Activated CD4-positive, alpha-beta T cell treated with anti-CD3 and anti-CD28 coated beads for 4 hours (primary cell): ENCODE results near the gene ADCY9.
A peak's percentile ranks its signal among the peaks of the same experiment; 100 is the strongest.
"Not testable (repeated sequence)": the region's sequence is repeated elsewhere in the genome, so short reads cannot be mapped to it uniquely, and the experiment has no call there.

Experiments used
- DNase-seq, 2 donors: peaks; one replicate each; pipeline ENCODE4 v3.0.0-alpha.2; 2020

The ADCY9 gene

GRCh38 chr16:4092547-4093265 is 23.5 kb downstream of the ADCY9 start:
- DNase-seq: no peak

GRCh38 chr16:4091240-4092012 is 24.8 kb downstream of the ADCY9 start:
- no peak for DNase-seq

GRCh38 chr16:4090351-4090851 is 25.8 kb downstream of the ADCY9 start:
- DNase-seq: no peak

- no peak for DNase-seq
These were observed 26.4 kb downstream of the ADCY9 start for GRCh38 chr16:4089811-4090301.

- DNase-seq: no peak
These were observed 26.9 kb downstream of the ADCY9 start for GRCh38 chr16:4089251-4089810.

GRCh38 chr16:4087990-4088577 is 28.2 kb downstream of the ADCY9 start:
- no peak for DNase-seq

- no peak for DNase-seq
These were observed 28.9 kb downstream of the ADCY9 start for GRCh38 chr16:4087099-4087885.

GRCh38 chr16:4086153-4086552 is 30.1 kb downstream of the ADCY9 start:
- DNase-seq: no peak

- no peak for DNase-seq
These were observed 30.8 kb downstream of the ADCY9 start for GRCh38 chr16:4085405-4085970.

GRCh38 chr16:4083347-4083870 is 32.8 kb downstream of the ADCY9 start:
- DNase-seq: no peak

- no peak for DNase-seq
These were observed 33.7 kb downstream of the ADCY9 start for GRCh38 chr16:4082474-4083044.

- DNase-seq: peak; percentile 42 to 60
These were observed 34.7 kb downstream of the ADCY9 start for GRCh38 chr16:4081521-4082021.

GRCh38 chr16:4081047-4081446 is 35.2 kb downstream of the ADCY9 start:
- DNase-seq: no peak

GRCh38 chr16:4077174-4077649 is 39.0 kb downstream of the ADCY9 start:
- DNase-seq: no peak

- DNase-seq: no peak
These were observed 40.7 kb downstream of the ADCY9 start for GRCh38 chr16:4075534-4075933.

GRCh38 chr16:4073150-4073549 is 43.1 kb downstream of the ADCY9 start:
- DNase-seq: not testable (repeated sequence)

GRCh38 chr16:4071686-4072561 is 44.3 kb downstream of the ADCY9 start:
- DNase-seq: no peak

- DNase-seq: no peak
These were observed 45.3 kb downstream of the ADCY9 start for GRCh38 chr16:4070936-4071335.

- no peak for DNase-seq
These were observed 48.8 kb downstream of the ADCY9 start for GRCh38 chr16:4067262-4068001.
